GM13976 (cell line): ENCODE data around the gene EFCAB5.
"Not testable (repeated sequence)": the region's sequence is repeated elsewhere in the genome, so short reads cannot be mapped to it uniquely, and the experiment has no call there.

Experiments
- DNase-seq: peaks from one replicate; pipeline ENCODE4 v3.0.0; 2012; ENCODE audit warnings: low spot score
- in situ Hi-C: fragments of 300-500 bp; cut with MboI; formaldehyde crosslinking; loops from one replicate; pipeline ENCODE4 v1.12.0; 2022; ENCODE audit warnings: low sequenced_read_pairs, mixed read lengths, inconsistent platforms; ENCODE audit not compliant: unreplicated experiment
- TF ChIP-seq, protein P1 (sequence below): IDR thresholded peaks from 2 replicates; pipeline ENCODE4 v1.5.1; 2012; ENCODE audit warnings: borderline replicate concordance, mild to moderate bottlenecking; ENCODE audit not compliant: insufficient read depth; ENCODE audit errors: extremely low read depth, missing control alignments, control extremely low read depth

Gene EFCAB5

DNA sequence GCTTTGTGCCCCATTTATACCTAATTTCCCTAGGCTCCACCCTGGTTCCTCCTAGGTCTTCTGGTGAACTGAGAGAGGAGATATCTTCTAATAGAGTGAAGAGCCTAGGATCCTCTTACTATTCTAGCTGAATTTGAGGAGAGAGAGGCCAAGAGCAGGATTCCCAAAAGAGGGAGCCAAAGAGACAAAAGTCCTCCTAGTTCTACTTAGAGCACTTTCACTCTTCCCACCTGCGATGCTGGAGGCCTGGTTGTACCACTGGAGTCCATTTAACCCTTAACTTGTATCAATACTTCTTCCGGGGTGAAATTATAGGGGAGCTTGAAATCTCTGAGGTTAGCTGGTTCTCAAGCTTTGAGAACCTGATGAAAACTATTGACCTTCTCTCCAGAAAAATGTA, 8.1 kb upstream of the EFCAB5 start:
- DNase-seq, result no peak
- in situ Hi-C loops, result loop anchor here (5.0 to 25.0 kb wide), 2 partner anchors 126 to 296 kb away; no protein-coding TSS in a partner anchor
- TF ChIP-seq, protein P1, sequence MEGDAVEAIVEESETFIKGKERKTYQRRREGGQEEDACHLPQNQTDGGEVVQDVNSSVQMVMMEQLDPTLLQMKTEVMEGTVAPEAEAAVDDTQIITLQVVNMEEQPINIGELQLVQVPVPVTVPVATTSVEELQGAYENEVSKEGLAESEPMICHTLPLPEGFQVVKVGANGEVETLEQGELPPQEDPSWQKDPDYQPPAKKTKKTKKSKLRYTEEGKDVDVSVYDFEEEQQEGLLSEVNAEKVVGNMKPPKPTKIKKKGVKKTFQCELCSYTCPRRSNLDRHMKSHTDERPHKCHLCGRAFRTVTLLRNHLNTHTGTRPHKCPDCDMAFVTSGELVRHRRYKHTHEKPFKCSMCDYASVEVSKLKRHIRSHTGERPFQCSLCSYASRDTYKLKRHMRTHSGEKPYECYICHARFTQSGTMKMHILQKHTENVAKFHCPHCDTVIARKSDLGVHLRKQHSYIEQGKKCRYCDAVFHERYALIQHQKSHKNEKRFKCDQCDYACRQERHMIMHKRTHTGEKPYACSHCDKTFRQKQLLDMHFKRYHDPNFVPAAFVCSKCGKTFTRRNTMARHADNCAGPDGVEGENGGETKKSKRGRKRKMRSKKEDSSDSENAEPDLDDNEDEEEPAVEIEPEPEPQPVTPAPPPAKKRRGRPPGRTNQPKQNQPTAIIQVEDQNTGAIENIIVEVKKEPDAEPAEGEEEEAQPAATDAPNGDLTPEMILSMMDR, result no peak

DNA sequence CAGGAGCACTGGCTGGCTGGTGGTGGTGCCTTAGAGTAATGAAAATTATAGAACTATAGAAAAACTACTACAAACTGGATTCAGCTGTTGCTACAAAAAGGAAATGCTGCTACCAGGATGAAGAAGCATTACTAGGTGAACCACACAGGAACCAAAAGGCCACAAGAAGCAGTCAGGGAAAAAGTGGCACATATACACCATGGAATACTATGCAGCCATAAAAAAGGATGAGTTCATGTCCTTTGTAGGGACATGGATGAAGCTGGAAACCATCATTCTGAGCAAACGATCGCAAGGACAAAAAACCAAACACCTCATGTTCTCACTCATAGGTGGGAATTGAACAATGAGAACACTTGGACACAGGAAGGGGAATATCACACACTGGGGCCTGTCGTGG, 5.5 kb upstream of the EFCAB5 start:
- in situ Hi-C loops, result loop anchor here (25.0 kb wide), 1 partner anchor 299 kb away; no protein-coding TSS in a partner anchor

DNA sequence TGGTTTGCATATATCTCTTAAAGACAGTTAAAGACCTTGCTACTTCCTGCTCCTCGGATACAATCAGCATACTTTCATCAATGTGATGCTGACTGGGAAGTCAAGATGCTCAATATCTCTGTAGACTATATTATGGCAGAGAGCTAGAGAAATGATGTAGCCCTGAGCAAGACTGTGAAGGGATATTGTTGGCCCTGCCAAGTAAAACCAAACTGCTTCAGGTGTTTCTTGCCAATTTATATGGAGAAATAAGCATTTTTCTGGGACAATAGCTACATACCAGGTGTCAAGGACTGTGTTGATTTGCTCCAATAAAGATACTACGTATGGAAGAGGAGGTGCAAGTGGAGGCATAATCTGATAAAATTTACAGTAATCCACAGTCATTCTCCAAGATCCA, 4.7 kb upstream of the EFCAB5 start:
- TF ChIP-seq, protein P1, result no peak
- no peak for DNase-seq
- in situ Hi-C loops, result loop anchor here (25.0 kb wide), 1 partner anchor 299 kb away; no protein-coding TSS in a partner anchor

More for the DNA sequence above, 5.5 kb upstream of the EFCAB5 start:
- not testable (repeated sequence) for DNase-seq

DNA sequence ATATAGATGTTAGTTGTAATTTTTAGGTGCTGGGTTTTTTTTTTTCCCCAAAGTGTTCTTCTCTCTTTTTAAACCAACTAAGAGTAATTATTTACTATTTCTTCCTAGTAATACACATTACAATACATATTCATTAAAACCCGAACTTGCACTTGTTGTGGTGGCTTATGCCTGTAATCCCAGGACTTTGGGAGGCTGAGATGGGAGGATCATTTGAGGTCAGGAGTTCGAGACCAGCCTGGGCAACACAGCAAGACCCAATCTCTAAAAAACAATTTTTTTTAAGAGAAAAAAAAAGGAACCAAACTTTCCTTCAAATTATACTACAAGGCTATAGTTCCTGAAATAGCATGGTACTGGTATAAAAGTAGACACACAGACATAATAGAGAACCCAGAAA, 3.8 kb downstream of the EFCAB5 start:
- TF ChIP-seq, protein P1, result no peak
- DNase-seq, result no peak
- in situ Hi-C loops, result loop anchor here (25.0 kb wide), 1 partner anchor 308 kb away; no protein-coding TSS in a partner anchor

DNA sequence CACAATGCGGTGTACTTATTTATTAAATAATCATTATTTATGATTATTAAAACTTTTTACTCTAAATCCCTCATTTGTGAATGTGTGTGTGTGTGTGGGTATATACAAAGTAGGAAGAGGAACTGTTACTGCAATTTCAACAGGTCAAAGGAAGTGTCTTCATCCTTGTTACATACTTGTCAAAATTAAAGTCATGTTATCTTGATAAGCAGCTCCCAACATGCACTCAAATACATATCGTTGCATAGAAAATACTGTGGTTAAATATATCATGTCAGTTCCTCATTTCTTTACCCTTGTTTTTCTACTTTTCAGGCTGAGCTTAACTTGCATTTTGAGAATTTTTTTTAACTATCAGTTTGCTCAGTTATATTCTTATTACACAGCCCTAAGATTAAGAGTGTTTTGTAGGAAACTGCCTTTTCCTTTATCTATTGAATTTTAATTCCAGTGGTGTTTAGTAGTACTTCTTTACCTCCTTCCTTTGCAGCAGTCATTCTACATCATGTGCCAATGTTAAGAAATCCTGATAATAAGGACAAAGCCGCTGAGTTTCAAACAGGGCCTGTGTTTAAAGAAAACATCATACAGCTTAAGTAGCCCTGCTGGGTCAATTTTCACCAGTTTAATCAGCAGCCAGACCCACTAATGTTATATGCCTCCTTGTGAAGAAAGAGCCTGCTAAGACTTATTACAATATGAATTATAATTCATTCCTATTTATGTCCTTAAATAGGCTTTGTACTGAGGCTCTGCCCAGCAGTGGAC, 7.2 kb downstream of the EFCAB5 start:
- no peak for DNase-seq
- TF ChIP-seq, protein P1, result no peak
- in situ Hi-C loops, result loop anchor here (25.0 kb wide), 1 partner anchor 311 kb away; no protein-coding TSS in a partner anchor

DNA sequence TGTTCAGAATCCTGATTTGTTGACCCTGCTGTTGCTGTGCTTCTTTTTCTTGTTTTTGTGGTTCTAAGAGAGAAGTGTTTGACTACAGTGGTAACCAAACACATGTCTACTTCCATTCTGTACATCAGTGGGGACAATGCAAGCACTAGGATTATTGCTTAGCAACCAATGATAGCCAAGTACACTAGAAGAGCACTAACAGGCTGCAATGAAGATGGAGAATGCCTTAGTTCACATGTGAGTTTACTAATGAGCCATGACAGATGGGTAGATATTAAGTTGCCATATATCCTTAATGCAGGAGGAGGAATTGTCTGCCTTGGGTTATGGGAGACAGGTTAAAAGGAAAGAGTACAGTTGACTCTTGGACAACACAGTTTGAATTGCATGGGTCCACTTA, 8.3 kb downstream of the EFCAB5 start:
- TF ChIP-seq, protein P1, result no peak
- DNase-seq, result no peak
- in situ Hi-C loops, result loop anchor here (25.0 kb wide), 1 partner anchor 312 kb away; no protein-coding TSS in a partner anchor

DNA sequence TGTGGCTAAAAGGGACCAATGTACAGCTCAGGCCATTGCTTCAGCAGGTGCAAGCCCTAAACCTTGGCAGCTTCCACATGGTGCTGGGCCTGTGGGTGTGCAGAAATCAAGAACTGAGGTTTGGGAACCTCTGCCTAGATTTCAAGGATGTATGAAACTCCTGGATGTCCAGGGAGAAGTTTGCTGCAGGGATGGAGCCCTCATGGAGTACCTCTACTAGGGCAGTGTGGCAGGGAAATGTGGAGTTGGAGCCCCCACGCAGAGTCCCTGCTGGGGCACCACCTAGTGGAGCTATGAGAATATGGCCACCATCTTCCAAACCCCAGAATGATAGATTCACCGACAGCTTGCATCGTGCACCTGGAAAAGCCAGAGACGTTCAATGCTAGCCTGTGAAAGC, 13.0 kb downstream of the EFCAB5 start:
- TF ChIP-seq, protein P1, result no peak
- no peak for DNase-seq
- in situ Hi-C loops, result no loop called here
